Psoas muscle (tissue), 8 donors: ENCODE results near the gene DOCK2. TPM values are rescaled to one million over a fixed set of nuclear protein-coding genes. Genes with fewer than 3 reads are reported as not detected.
"Not testable (repeated sequence)": the region's sequence is repeated elsewhere in the genome, so short reads cannot be mapped to it uniquely, and the experiment has no call there.

Experiments
- ATAC-seq, 4 donors: fragments of 200-7000 bp; cut with Tn5 transposase; one replicate each; pipeline ENCODE4 v1.9.1; 2020; ENCODE audit warnings: moderate library complexity in 3 of 4, mild to moderate bottlenecking in 2 of 4
- DNase-seq, 2 donors: peaks; one replicate each; pipeline ENCODE4 v3.0.0-alpha.2; 2020
- H3K27ac ChIP-seq: fragments of 200-600 bp; one replicate; pipeline ENCODE4 v1.8.0; 2022
- H3K27me3 ChIP-seq, 3 donors: fragments of 200-600 bp in 1 of 3; one replicate each; pipeline versions ENCODE4 v1.6.1 to v1.8.0; 2013 to 2022; ENCODE audit warnings: low read length in 2 of 3, mild to moderate bottlenecking in 2 of 3, moderate library complexity in 1 of 3; ENCODE audit not compliant: insufficient read depth in 3 of 3
- H3K36me3 ChIP-seq, 2 donors: fragments of 200-600 bp in 1 of 2; one replicate each; pipeline versions ENCODE4 v1.6.1 to v1.8.0; 2013 to 2022; ENCODE audit warnings: low read depth in 1 of 2, mild to moderate bottlenecking in 1 of 2, moderate library complexity in 1 of 2; ENCODE audit not compliant: insufficient read depth in 1 of 2
- H3K4me1 ChIP-seq: fragments of 200-600 bp; one replicate; pipeline ENCODE4 v1.8.0; 2022
- H3K4me3 ChIP-seq: fragments of 200-600 bp; one replicate; pipeline ENCODE4 v1.8.0; 2022; ENCODE audit warnings: mild to moderate bottlenecking
- H3K9me3 ChIP-seq: fragments of 200-600 bp; one replicate; pipeline ENCODE4 v1.8.0; 2022
- CTCF ChIP-seq: fragments of 200-600 bp; IDR thresholded peaks from one replicate; pipeline ENCODE4 v1.8.0; 2022; ENCODE audit warnings: antibody characterized with exemption
- WGBS, 3 donors: extraction: QIAGEN DNeasy Blood & Tissue Kit; methylation state at CpG; one replicate each; pipeline versions ENCODE4 v1.1.6 to v1.1.7; 2013; 5-methylcytosine and 5-hydroxymethylcytosine counted together
- intact Hi-C, 2 donors: fragments of 100-400 bp; cut with DNase I; formaldehyde crosslinking; loops; one replicate each; pipeline versions ENCODE4 v1.11.0 to v1.14.2; 2022
- polyA plus RNA-seq, 3 donors: library from polyadenylated mRNA; stranded (reverse); fragments of 200-250 nt; gene quantifications; one replicate each; pipeline ENCODE4 v1.2.3, GENCODE V29; 2013
- total RNA-seq, 4 donors: library from RNA; stranded (reverse); fragmentation: NEBNext Ultra II Directional in 2 of 4; extraction: Animal tissue kit (Norgen Biotek cat#: 25700) in 2 of 4; gene quantifications; one replicate each; pipeline versions ENCODE4 v1.2.1 to v1.2.4, GENCODE V29; 2021 to 2023
- donor health status: healthy with polysubstance abuse.
- donor health status: DM: no; HTN: no; CAD: no; lungs with moderate emphysema.
- donor health status: Bipolar disorder and iron deficiency.
- donor health status: healthy.
- donor health status: DM: yes; HTN: yes; CAD: no.
- donor health status: DM: no; HTN: no; CAD: no.
- donor health status: DM: no; HTN: no; CAD: no.
- donor health status: DM: yes; HTN: yes; CAD: no.

The DOCK2 gene
- total and polyA plus RNA-seq, 7 donors: 0.37 to 4.4 (median 3.5) TPM

DNA sequence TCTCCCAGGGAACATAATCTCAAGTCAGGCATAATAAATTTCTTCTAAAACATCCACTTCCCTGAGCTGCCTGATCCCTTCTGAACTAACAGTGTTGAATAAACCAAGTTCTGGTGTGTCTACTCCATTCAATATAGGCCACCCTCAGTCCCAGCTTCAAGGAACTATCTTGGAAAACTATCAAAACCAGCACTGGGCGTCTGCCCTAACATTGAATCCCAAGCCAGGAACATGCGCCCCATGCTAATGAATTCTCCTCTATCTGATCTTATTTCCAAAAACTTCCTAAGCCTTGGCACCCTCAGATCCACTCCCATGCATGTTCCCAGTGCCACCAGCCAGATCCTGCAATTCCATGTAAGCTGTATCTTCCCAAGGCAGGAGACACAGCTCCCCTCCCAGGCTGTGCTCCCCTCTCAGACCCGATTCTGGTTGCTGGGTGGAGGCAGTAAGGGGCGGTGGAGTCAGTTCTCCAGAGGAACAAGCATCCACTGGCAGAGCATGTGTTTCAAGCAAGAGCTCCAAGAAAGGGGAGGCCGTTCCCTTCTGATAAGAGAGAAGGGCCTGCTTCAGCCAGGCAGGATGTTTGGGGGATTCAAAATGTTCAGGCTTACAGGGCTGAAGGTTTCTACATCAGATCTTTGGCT is 455.5 kb downstream of the DOCK2 start:
- no peak for TF ChIP-seq CTCF
- 56 to 60% (median 57%) methylated on average over 5 of the region's 5 CpGs for WGBS, 3 donors
- H3K27me3 ChIP-seq: no peaks in the 10 kb centered on the region
- H3K36me3 ChIP-seq: no peaks in the 10 kb centered on the region
- ATAC-seq: no peak
- H3K4me1 ChIP-seq: no peaks in the 10 kb centered on the region
- no peak overlapping the region for H3K4me3 ChIP-seq
- DNase-seq: no peak
- no peaks in the 10 kb centered on the region for H3K9me3 ChIP-seq
- intact Hi-C loops: no loop called here
- no peak overlapping the region for H3K27ac ChIP-seq

- ATAC-seq, H3K27me3 ChIP-seq, H3K9me3 ChIP-seq, H3K36me3 ChIP-seq, H3K4me3 ChIP-seq, H3K4me1 ChIP-seq, H3K27ac ChIP-seq, DNase-seq, intact Hi-C loops: not testable (repeated sequence)
- 87 to 89% (median 88%) methylated on average over 10 of the region's 10 CpGs for WGBS, 3 donors
These were observed 457.3 kb downstream of the DOCK2 start for GRCh38 chr5:170094329-170094728.

DNA sequence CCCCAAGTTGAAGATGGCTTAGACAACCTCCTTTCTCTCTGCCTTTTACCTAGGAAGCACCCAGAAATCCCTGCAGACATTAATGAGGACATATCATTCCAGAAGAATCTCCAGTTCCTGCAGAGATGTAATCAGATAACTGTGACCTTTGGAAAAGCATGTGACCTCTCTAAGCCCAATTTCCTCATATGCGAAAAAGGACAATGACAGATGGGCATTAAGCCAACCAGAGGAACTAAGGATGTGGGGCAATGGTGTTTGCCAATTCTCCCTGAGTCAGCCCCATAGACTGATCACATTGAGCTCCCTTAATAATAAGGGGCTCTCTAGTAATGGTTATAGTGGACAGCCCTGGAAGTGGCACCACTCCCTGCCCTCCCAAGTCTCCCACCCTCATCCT is 458.6 kb downstream of the DOCK2 start:
- 13 to 18% (median 14%) methylated on average over 1 of the region's 1 CpG for WGBS, 3 donors
- H3K4me3 ChIP-seq: no peak overlapping the region
- no peak for TF ChIP-seq CTCF
- no peak overlapping the region for H3K27ac ChIP-seq
- no peak for ATAC-seq
- DNase-seq: no peak
- H3K36me3 ChIP-seq: no peaks in the 10 kb centered on the region
- intact Hi-C loops: loop anchor here in 1 of 2 donors (5.0 kb wide), 1 partner anchor 92 kb away; no protein-coding TSS in a partner anchor
- no peaks in the 10 kb centered on the region for H3K4me1 ChIP-seq
- H3K9me3 ChIP-seq: no peaks in the 10 kb centered on the region
- peaks cover 0 to 2% (median 0%) of the 10 kb centered on the region in 3 donors for H3K27me3 ChIP-seq

DNA sequence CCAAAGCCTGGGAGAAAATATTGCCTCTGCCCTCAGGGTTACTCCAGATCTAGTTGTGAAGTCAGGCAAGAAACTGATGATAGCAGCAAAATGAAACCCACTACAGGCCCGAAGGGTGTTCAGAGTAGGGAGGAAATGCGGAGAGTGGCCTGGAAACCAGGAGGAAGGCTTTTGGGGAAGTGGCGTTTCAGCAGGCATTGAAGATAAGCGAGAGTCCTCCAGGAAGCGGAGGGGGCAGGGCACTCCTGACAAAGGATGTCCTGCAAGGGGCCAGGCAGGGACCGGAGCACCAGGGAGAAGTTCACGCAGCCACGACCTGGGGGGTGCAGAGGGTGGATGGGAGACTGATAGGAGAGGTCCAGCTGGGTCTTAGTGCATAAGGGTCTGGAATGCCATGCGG is 460.9 kb downstream of the DOCK2 start:
- intact Hi-C loops: loop anchor here in 1 of 2 donors (5.0 kb wide), 1 partner anchor 89 kb away; no protein-coding TSS in a partner anchor
- no peaks in the 10 kb centered on the region for H3K36me3 ChIP-seq
- ATAC-seq: no peak
- no peak for TF ChIP-seq CTCF
- H3K9me3 ChIP-seq: no peaks in the 10 kb centered on the region
- no peak for DNase-seq
- WGBS, 3 donors: 64 to 67% (median 65%) methylated on average over 9 of the region's 9 CpGs
- no peak overlapping the region for H3K4me3 ChIP-seq
- H3K27ac ChIP-seq: no peak overlapping the region
- peaks cover 0 to 2% (median 0%) of the 10 kb centered on the region in 3 donors for H3K27me3 ChIP-seq
- no peaks in the 10 kb centered on the region for H3K4me1 ChIP-seq

GRCh38 chr5:170100066-170100943 is 463.2 kb downstream of the DOCK2 start:
- intact Hi-C loops: no loop called here
- ATAC-seq: no peak

More at GRCh38 chr5:170100066-170100943, 463.2 kb downstream of the DOCK2 start:
- Histone ChIP-seq H3K4me1 (no peaks in the 10 kb centered on the region), H3K27ac (no peak overlapping the region), H3K36me3 (no peaks in the 10 kb centered on the region), H3K4me3 (no peak overlapping the region), H3K9me3 (no peaks in the 10 kb centered on the region), H3K27me3 (peaks cover 0 to 2% (median 0%) of the 10 kb centered on the region in 3 donors)
- peak; percentile 52 to 68 for DNase-seq
- TF ChIP-seq CTCF: peak; percentile 24
- WGBS, 3 donors: 23 to 27% (median 25%) methylated on average over 13 of the region's 13 CpGs
